Stimulated activated CD8-positive, alpha-beta memory T cell treated with anti-CD3 and anti-CD28 coated beads, Interleukin-4, amount 100 ng/mL, for 24 hours (primary cell): ENCODE data around the gene EXOSC10.

ENCODE experiments used
- DNase-seq: peaks from one replicate; pipeline ENCODE4 v3.0.0-alpha.2; 2020; ENCODE audit warnings: low read depth

The EXOSC10 gene

DNA sequence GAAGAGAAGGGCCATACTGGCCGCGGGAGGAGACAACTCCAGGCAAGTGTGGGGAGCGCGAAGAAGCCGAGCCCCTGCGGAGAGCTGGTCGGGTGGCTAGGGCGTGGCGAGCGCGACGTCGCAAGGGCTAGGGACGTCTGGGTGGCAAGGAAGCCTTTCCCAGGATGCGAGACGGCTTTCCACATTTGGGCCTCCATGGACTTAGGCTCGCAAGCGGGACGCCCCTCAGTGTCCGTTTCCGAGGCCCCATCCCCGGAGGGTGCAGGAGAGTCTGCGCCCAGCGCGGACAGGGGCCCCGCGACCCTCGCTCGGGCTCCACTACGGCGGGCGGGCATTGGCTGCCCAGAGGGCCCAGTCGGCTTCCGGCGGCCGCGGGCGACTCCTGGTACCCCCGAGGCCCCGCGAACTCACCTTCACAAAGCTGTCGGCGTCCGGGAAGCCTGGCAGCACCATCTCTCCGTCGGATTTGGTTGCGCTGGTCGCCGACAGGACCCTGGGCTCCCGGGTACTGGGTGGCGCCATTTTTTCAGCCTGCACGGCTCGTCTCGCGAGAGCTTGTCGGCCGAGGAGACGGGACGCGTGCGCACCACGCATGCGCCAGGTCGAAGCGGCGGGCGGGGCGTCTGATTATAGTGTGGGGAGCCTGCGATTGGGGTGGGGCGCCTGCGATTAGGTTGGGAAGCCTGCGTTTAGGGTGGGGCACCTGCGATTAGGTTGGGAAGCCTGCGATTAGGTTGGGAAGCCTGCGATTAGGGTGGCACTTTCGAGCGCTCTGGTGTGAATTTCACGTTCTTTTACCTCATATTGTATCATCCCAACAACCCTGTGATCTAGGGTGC lies at the start of gene EXOSC10:
Gene EXOSC10, minus strand, starts transcription at position 560 of the 839 bp plus-strand sequence. Its CDS starts 38 bp downstream, at position 522.
- peak; percentile 92 for DNase-seq

DNA sequence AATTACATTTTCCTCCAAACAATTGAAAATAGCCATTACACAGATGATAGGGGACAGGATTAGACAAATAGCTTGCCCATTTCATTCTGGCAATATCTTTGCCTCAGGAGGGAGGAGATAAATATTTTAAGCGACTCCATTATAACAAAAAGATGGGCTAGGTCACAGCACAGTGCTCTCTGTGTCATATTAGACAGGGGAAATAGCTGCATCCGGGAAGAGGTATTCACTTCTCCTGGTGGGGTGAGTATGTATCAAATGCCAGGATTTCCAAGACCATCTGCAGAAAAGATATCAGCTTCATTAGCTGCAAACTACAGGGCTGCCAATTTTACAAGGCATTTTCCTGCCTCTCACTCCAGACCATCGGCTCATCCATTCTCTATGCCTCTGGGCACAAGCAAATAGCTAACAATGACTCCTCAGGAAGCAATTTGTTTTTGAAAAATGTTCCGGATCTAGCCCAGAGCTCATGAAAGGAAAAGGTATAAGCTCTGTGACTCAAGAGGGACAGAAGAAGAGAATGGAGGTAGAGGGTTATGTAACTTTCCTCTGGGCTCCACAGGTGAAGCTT lies 47.6 kb upstream of the EXOSC10 start:
- DNase-seq = no peak

DNA sequence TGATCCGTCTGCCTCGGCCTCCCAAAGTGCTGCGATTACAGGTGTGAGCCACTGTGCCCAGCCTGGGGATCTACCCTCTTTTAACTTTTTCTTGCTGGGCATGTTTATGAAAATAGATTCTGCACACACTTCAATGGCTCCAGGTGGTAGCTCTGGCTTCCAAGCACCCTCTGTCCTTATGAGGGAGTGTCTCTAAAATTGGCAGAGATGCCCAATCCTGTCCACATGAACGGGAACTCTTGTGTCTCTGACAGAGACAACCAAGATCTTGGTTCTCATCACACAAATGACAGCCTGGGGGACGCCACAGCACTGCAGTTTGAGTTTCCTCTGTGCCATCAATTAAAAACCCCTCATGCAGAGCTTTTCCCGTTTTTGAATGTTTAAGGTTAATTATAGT lies 46.1 kb upstream of the EXOSC10 start:
- no peak for DNase-seq

DNA sequence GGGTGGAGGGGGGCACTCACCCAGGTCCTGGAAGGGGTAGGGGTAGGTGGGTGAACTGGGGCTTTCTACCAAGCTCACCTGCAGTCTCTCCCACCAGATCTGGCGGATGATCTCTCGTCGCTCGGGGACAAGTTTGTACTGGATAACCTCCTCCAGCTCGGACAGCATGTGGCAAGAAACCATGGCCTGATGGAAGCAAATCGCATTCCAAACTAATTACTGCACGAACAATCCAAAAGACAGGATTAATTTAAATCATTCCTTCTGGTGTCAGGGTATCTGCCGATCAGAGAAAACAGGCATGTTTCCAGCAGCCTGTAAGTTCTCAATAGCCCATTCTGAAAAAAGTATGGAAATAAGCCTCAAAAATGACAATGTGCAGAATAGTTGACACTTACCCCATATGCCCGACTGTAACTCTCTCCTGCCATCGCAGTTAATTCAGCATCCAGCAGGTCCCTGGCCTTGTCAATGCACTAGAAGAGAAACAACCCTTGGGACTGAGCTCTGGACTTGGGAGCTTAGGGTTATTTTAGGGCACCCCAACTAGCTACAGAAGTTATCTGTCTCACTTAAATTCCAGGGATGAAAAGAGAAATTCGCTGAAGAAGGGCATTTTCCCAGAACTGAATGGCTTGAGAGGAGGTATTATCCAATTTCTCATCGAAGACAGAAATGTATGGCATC lies 45.0 kb upstream of the EXOSC10 start:
- no peak for DNase-seq

DNA sequence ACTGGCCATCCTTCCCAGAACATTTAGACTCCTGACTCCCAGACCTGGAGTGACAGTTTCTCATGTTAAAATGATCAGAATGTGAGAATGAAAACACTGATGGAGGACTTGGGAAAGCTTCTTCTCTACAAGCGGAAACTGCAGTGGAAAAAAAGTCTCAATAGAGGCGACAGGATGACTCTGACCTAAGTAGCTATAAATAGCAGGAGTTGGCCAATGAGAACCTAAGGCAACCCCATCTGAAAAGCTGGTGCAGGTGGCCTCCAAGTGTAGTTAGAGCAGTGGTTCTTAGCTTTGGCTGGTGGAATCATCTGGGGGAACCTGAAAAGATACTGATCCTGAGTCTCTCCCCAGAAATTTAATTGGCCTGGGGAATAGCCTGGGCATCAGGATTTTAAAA lies 44.2 kb upstream of the EXOSC10 start:
- no peak for DNase-seq

DNA sequence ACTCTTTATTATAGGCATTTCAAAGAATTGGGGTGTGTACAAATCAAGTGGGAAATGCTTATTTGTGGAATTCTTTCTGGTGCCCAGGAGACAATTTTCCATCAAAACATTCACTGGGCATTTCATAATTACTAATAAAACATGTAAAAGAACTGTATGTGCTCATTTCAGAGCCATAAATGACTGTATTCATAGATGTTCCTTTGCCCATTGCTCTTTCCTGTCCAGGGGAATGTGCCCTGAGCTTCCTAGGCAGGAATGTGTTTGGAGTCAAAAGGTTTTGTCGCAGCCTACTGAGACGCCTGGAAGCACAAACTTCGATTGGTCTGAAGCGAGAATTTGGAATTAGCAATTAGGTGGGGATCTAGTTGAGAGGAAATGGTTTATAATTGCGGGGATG lies 43.7 kb upstream of the EXOSC10 start:
- no peak for DNase-seq

DNA sequence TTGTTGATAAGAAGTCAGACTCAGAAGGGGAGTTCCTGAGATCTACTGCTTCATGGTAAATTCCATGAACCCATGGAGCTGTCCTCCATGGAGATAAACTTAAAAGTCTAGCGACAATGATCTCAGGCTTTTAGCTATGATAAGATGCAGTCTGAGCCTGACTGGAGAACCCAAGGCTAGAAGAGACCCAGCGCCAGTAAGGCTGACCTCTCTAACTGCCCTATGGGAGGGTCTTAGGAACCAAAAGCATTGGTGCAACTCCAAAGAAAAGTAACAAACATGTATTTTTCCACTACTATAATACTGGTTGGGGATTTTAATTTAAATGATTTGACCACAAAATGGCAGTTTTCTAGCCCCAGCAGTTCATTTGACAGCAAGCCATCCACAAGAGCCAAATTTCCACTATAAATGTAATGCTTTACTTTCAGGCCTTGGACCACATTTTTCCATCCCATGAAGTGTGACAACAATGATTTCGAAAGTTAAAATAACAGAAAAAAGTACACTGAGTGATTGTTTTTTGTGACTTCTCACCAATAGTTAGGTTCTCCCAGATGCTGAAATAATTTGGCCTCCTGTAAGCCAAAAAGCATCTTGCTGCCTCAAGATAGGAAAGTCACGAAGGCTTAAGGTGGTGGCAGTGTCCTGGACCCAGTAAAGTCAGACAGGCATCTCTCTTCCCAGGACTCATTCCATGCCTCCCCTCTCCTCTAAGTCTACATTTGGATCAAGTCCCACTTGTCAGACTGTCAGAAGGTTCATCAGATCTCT lies 43.1 kb upstream of the EXOSC10 start:
- no peak for DNase-seq

DNA sequence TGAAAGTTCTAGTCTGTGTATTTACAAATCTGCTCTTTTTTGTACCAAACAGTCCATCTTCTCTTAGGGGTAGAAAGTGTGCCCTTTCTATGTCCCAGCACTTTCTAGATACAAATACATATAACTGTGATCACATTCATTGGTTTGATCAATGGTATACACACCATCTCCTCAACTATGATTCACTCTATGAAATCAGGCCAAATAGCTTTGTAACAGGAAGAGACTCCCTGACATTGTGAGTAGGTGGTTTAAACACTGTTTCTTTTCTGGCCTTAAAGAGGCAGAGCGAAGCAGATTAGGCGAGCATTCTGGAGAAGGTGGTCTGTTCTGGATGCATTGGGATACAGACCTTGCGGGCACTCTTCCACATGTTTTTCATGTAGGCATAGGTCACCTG lies 39.3 kb upstream of the EXOSC10 start:
- no peak for DNase-seq

DNA sequence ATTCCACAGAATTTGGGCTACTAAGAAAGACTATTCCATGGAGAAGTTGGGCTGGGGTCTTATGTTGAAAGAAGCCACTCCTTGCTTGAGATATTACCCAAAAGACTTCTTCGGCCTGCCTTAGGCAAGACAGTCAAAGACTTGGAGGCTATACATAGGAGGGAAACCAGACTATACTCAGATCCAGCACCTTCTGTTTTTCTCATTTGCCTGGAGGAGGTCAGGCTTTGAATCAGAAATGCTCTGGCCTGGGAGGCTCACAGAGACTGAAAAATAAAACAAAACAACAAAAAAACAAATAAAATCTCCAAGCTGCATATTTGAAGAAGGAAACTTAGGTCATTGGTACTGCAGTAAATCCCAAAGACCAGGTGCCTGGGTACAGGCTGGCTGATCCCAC lies 38.4 kb upstream of the EXOSC10 start:
- no peak for DNase-seq

DNA sequence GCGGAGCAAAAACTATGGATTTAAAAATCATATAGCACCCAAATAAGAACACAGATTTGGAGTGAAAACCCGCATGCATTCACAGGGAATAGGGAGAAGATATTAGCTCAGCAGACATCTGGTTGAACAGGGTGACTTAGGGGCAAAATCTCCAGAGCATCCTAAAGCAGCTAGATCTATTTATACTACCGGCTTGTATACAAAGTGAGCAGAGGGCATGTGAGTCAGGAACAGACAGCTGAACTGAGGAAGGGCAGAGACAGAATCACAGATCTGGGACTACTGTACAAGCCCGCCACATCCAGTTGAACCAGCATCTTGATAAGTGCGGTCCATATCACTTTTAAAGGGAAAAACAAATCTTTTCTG lies 35.2 kb upstream of the EXOSC10 start:
- DNase-seq = no peak

DNA sequence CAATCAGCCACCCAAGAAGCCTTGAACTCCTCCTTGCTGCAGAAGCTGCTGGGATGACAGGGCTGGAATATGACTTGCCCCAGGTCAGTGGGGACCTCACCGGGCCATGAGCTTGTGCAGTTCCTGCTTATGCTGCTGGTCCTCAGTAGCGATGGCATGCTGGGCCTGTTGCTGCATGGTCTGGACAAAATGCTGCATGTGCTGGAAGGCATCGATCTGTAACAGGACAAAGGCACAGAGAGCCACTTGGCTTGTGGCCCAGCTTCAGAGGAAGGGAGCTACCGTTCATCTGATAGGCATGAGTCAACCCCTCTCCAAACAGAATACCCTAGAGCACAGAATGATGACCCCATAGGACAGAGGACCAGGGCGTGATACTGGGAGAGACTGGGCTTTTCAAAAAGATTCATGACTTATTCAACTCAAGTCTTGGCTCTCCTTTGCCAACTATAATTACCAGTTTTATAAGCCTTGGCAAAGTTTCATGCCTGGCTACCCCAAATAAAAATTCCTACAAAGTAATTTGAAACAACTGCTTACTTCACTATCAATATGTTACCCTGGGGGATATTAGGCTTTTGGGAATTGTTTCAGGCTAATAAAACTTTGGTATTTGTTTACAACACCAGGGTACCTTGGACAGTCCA lies 34.7 kb upstream of the EXOSC10 start:
- no peak for DNase-seq

DNA sequence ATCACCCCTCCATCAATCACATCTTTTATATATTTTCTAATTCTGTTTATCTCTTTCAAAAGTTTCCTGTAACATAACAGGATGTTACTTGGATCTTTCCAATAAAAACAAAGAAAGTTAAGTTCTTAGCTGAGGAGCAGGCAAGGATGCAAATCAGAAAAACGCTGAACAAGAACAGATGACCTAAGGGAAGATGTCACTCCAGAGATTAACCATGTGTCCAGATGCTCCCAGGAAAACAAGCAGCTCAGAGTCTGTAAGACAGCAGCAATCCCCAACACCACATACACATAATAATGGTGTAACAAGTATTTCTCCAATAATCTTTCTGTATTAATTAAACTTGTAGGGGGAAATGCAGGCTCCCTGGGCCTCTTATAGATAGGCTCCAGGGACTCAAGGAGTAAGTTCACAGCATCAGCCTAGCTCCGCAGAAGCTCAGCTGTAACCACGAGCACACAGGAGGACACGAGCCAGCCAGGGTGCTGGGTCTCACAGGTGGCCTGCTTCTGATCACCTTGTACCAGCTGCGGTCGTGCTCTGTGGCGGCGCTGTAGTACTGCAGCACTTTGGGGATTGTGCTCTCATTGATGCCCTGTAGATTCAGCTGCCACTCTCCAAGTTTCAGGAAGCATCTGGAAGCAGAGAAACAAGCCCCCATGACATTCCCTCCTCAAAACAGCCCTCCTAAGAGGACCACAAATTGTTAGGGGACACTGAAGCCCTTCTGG lies 33.1 kb upstream of the EXOSC10 start:
- DNase-seq = no peak

DNA sequence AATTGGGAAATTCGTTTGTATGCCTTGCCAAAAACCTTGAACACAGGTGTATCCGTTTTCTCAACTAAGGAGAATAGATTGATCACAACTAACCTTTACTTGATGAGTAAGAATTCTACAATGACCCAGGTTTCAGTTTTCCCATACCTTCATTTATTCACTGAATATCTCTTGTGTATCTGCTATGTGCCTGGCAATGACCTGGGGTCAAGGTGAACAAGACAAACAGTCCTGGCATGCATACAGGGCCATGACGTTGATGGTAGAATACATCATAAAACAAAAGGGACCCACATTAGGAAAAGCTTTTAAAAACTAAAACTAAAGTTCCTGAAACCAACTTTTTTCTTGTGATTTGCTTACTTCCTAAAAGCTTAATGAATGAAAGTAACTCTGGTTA lies 32.1 kb upstream of the EXOSC10 start:
- DNase-seq = no peak

DNA sequence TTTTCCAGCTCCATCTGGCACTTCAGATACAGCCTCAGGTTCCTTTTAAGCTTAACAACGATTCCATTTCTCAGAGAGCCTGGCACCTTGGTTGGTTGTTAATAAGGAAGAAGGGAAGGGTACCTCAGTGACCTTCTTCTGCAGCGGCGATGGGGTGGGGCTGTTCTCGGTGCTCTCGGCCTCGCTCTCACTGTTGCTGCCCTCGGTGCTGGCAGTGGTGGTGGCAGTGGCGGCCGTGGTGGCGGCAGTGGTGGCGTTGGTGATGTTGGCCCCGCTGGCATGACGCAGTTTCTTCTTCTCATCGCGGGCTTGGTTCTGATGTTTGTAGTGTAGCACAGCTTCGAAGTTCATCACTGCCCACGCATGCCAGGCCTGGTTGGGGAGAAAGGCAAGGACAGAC lies 30.7 kb upstream of the EXOSC10 start:
- no peak for DNase-seq

DNA sequence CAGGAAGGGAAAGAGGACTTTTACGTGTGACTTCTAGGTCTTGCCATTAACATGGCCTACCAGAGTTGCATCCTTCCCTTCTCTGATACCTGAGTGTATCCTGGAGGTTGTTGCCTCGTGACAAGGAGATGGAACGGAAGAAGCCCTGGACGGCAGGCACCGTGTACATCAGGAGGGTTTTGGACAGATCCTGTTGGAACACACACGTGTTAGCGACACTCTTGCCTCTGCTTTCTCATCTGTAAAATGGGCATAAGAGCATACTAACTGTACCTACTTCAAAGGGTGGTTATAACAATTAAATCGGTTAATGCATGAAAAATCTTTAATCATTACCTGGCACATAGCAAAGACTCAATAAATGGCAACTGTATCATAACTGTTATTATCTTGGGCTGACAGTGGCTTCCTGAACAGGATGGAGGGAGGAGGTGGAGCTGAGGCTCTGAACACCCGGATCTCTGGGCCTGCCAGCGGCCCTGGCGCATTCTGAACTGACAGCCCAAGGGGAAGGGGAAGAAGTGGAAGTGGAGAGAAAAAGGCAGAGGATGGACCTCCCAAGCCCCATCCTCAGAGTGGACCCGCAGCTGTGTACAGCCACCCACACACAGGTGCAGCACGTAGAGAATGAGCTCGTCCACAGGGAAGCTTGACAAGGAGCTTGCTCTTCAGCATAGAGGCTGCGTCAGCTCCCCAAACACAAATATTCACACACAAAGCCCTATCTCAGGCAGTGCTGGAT lies 30.2 kb upstream of the EXOSC10 start:
- no peak for DNase-seq

DNA sequence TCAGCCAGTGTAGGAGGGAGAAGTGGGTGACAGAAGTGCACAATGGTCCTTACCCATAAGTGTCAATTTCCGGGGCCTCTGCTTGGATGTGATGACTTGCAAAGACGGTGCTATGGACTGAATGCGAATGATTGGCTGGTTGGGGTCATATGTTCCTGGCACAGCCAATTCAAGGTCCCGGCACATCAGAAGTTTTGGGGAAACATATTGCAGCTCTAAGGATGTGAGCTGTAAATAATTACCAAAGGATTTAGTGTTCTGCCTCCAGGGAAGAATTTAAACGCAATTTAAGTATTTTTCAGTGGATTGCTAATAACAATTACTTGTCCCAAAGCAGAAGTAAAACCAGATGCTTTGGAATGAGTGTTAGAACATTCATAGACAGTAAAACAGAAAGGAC lies 26.9 kb upstream of the EXOSC10 start:
- DNase-seq = no peak

DNA sequence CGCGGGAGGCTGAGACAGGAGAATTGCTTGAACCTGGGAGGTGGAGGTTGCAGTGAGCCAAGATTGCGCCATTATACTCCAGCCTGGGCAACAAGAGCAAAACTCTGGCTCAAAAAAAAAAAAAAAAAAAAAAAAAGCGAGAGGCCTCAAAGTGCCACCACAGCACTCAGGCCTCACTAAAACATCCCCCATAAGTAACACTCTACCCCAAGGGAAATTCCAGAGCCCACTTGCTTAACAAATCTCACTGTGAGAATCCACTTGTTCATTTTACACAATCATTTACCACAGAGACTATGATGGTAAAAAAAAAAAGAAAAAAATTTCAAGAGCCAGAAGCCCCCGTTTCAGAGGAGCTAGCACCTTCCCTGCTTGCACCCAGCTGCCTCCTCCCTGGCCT lies 26.3 kb upstream of the EXOSC10 start:
- no peak for DNase-seq

DNA sequence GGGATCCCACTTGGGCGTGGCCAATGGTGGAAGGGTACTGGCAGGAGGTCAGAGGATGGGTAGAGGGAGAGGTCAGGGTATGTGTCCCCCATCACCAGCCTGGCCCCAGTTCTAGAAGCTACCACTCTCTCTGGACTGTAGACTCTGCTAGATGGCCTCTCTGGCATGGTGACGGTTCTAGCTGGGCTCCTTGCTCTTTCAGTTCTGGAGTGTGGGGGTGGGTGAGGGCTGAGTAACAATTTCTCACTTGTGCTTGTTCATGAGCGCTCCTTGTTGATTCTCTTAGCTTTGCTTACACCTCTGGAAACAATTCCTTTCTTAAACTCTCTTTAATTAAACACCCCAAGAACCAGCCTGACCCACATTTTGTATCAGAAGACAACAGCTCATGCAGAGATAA lies 25.3 kb upstream of the EXOSC10 start:
- no peak for DNase-seq

DNA sequence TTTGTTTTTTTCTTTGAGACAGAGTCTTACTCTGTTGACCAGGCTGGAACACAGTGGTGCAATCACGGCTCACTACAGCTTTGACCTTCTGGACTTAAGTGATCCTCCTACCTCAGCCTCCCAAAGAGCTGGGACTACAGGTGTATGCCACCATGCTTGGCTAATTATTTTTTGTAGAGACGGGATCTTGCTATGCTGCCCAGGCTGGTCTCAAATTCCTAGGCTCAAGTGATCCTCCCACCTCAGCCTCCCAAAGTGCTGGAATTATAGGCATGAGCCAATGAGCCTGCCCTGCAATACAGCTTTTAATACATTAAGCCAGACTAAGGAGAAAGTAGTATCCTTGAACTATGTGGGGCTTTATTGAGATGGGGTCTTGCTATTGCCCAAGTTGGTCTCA lies 16.6 kb upstream of the EXOSC10 start:
- DNase-seq = no peak

DNA sequence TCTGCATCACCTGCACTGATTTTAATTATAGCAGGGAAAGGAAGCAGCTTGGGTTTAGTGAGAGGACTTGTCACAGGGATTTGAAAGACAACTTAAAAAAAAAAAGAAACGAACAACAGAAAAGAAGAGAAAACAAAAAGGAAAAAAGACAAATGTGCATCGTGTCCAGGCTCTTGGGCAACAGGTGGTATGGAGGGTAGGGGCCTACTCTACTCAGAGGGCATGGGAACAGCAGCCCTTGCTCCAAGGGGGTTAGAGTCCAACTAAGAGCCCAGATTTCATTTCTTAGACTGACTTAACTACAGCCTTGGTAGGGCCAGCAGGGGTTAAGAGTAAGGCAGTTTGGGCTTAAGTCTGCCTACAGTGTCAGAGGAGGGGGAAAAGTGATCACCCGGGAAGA lies 15.3 kb upstream of the EXOSC10 start:
- no peak for DNase-seq
